ENCODE data around the gene CEP95. TPM values are rescaled to one million over a fixed set of nuclear protein-coding genes. Genes with fewer than 3 reads are reported as not detected.

Gene CEP95
- total and polyA plus RNA-seq, 10 of the 15 experiments (the other 5 are each of a cell fraction or from before 2014, with no cell fraction given), result 17.7 to 54.9 (median 29.6) TPM

- TF ChIP-seq IRF3 (IDR thresholded peaks at IDR 0.05) (no peak), ZSCAN29 (IDR thresholded peaks at IDR 0.05) (no peak), TCF7 (IDR thresholded peaks at IDR 0.05; ENCODE audit: borderline replicate concordance) (no peak), SMAD5 (IDR thresholded peaks at IDR 0.05; ENCODE audit: low read depth) (no peak), PBX3 (IDR thresholded peaks at IDR 0.05; ENCODE audit: insufficient replicate concordance, low read depth, low read length) (no peak), ESRRA (IDR thresholded peaks at IDR 0.05; ENCODE audit: low read length) (no peak), NFIC (IDR thresholded peaks at IDR 0.05; ENCODE audit: low read depth, low read length) (no peak), CBX5 (IDR thresholded peaks at IDR 0.05; ENCODE audit: low read depth) (no peak), E2F8 (IDR thresholded peaks at IDR 0.05; ENCODE audit: low read depth, partially characterized antibody) (no peak), GABPA (IDR thresholded peaks at IDR 0.05; ENCODE audit: low read depth) (no peak), SP1 (IDR thresholded peaks at IDR 0.05; ENCODE audit: low read depth, low read length) (no peak)
These were observed 48.0 kb upstream of the CEP95 start (continued) for GRCh38 chr17:64458756-64459155.

Data from GM12878 (cell line).